ENCODE data around the gene GLRA1.
"Not testable (repeated sequence)": the region's sequence is repeated elsewhere in the genome, so short reads cannot be mapped to it uniquely, and the experiment has no call there.

GLRA1 gene

GRCh38 chr5:151810897-151811296, 113.8 kb downstream of the GLRA1 start:
- no peak for DNase-seq

- DNase-seq: no peak
Observed at GRCh38 chr5:151810449-151810848, 114.2 kb downstream of the GLRA1 start.

- DNase-seq: no peak
Observed at GRCh38 chr5:151808451-151809169, 116.0 kb downstream of the GLRA1 start.

GRCh38 chr5:151805414-151806223, 119.0 kb downstream of the GLRA1 start:
- no peak for DNase-seq

GRCh38 chr5:151800532-151800931, 124.1 kb downstream of the GLRA1 start:
- DNase-seq: no peak

GRCh38 chr5:151799407-151799806, 125.2 kb downstream of the GLRA1 start:
- no peak for DNase-seq

GRCh38 chr5:151798674-151799073, 126.0 kb downstream of the GLRA1 start:
- no peak for DNase-seq

GRCh38 chr5:151795426-151795825, 129.2 kb downstream of the GLRA1 start:
- DNase-seq: no peak

- no peak for DNase-seq
Observed at GRCh38 chr5:151793358-151793757, 131.3 kb downstream of the GLRA1 start.

- DNase-seq: no peak
Observed at GRCh38 chr5:151787817-151788216, 136.8 kb downstream of the GLRA1 start.

GRCh38 chr5:151786468-151786867, 138.2 kb downstream of the GLRA1 start:
- no peak for DNase-seq

- DNase-seq: no peak
Observed at GRCh38 chr5:151784141-151784540, 140.5 kb downstream of the GLRA1 start.

- DNase-seq: not testable (repeated sequence)
Observed at GRCh38 chr5:151783664-151784063, 141.0 kb downstream of the GLRA1 start.

- no peak for DNase-seq
Observed at GRCh38 chr5:151781201-151781600, 143.4 kb downstream of the GLRA1 start.

- DNase-seq: no peak
Observed at GRCh38 chr5:151780348-151780747, 144.3 kb downstream of the GLRA1 start.

GRCh38 chr5:151779531-151780125, 145.0 kb downstream of the GLRA1 start:
- DNase-seq: no peak

- DNase-seq: no peak
Observed at GRCh38 chr5:151775025-151775606, 149.5 kb downstream of the GLRA1 start.

- no peak for DNase-seq
Observed at GRCh38 chr5:151773951-151774350, 150.7 kb downstream of the GLRA1 start.

- DNase-seq: peak; percentile 15
Observed at GRCh38 chr5:151772846-151773561, 151.6 kb downstream of the GLRA1 start.

Measured in CD4-positive, alpha-beta T cell treated with Interleukin-21 for 1 hour (primary cell).